Liver (tissue), 9 donors: ENCODE data around the gene TMCO4. TPM values are rescaled to one million over a fixed set of nuclear protein-coding genes. Genes with fewer than 3 reads are reported as not detected.

Source experiments
- DNase-seq: peaks from one replicate; pipeline ENCODE4 v3.0.0-alpha.2; 2017; ENCODE audit warnings: low spot score
- H3K27ac ChIP-seq, 2 donors: one replicate each; pipeline ENCODE4 v1.7.0; 2013; ENCODE audit warnings: inconsistent platforms in 2 of 2, low read length in 2 of 2, control low read depth in 1 of 2, low read depth in 1 of 2, mild to moderate bottlenecking in 1 of 2
- H3K27me3 ChIP-seq, 4 donors: one replicate each; pipeline versions ENCODE4 v1.6.1 to v1.7.0; 2013; ENCODE audit warnings: low read length in 3 of 4, inconsistent platforms in 1 of 4, mild to moderate bottlenecking in 1 of 4, moderate library complexity in 1 of 4; ENCODE audit not compliant: control insufficient read depth in 4 of 4, insufficient read depth in 4 of 4
- H3K36me3 ChIP-seq, 4 donors: one replicate each; pipeline versions ENCODE4 v1.6.1 to v1.7.0; 2013; ENCODE audit warnings: low read length in 3 of 4, mild to moderate bottlenecking in 3 of 4, low read depth in 1 of 4, moderate library complexity in 1 of 4; ENCODE audit not compliant: control insufficient read depth in 4 of 4, insufficient read depth in 3 of 4
- H3K4me1 ChIP-seq, 4 donors: one replicate each; pipeline versions ENCODE4 v1.6.1 to v1.7.0; 2013; ENCODE audit warnings: low read length in 3 of 4, mild to moderate bottlenecking in 3 of 4, moderate library complexity in 1 of 4; ENCODE audit not compliant: control insufficient read depth in 4 of 4, insufficient read depth in 4 of 4
- H3K4me3 ChIP-seq, 3 donors: one replicate each; pipeline versions ENCODE4 v1.6.1 to v1.7.0; 2013; ENCODE audit warnings: low read length in 3 of 3, control low read depth in 1 of 3, low read depth in 1 of 3, mild to moderate bottlenecking in 1 of 3
- H3K9ac ChIP-seq, 2 donors: one replicate each; pipeline ENCODE4 v1.7.0; 2013; ENCODE audit warnings: low read length in 2 of 2, mild to moderate bottlenecking in 2 of 2, moderate library complexity in 2 of 2, control low read depth in 1 of 2, low read depth in 1 of 2
- H3K9me3 ChIP-seq, 4 donors: one replicate each; pipeline versions ENCODE4 v1.6.1 to v1.7.0; 2013; ENCODE audit warnings: low read length in 3 of 4; ENCODE audit not compliant: control insufficient read depth in 4 of 4
- ATF3 ChIP-seq: IDR thresholded peaks from 2 replicates; pipeline ENCODE4 v1.6.1; 2016; ENCODE audit warnings: antibody characterized with exemption
- CTCF ChIP-seq: fragments of 150-350 bp; IDR thresholded peaks from 2 replicates; pipeline ENCODE4 v1.5.1; 2017; ENCODE audit warnings: improper control_type of control experiment, low read depth, low read length; ENCODE audit not compliant: missing input control
- FOXA1 ChIP-seq: IDR thresholded peaks from 2 replicates; pipeline ENCODE4 v1.6.1; 2016; ENCODE audit warnings: antibody characterized with exemption
- FOXA2 ChIP-seq: IDR thresholded peaks from 2 replicates; pipeline ENCODE4 v1.6.1; 2016; ENCODE audit warnings: antibody characterized with exemption
- GABPA ChIP-seq, 2 donors: IDR thresholded peaks in 1 of 2; conservative IDR thresholded peaks in 1 of 2; 2 replicates each; pipeline ENCODE4 v1.6.1; 2016; ENCODE audit warnings: antibody characterized with exemption in 2 of 2, mild to moderate bottlenecking in 1 of 2, moderate library complexity in 1 of 2
- HNF4A ChIP-seq, 2 donors: conservative IDR thresholded peaks; 2 replicates each; pipeline ENCODE4 v1.6.1; 2016; ENCODE audit warnings: antibody characterized with exemption in 2 of 2, mild to moderate bottlenecking in 2 of 2
- HNF4G ChIP-seq: IDR thresholded peaks from 2 replicates; pipeline ENCODE4 v1.6.1; 2016; ENCODE audit warnings: antibody characterized with exemption
- JUND ChIP-seq, 2 donors: IDR thresholded peaks; 2 replicates each; pipeline ENCODE4 v1.6.1; 2016; ENCODE audit warnings: antibody characterized with exemption in 2 of 2
- MAX ChIP-seq: IDR thresholded peaks from 2 replicates; pipeline ENCODE4 v1.6.1; 2016; ENCODE audit warnings: antibody characterized with exemption
- NR2F2 ChIP-seq: IDR thresholded peaks from 2 replicates; pipeline ENCODE4 v1.6.1; 2016; ENCODE audit warnings: antibody characterized with exemption
- RAD21 ChIP-seq, 2 donors: IDR thresholded peaks; 2 replicates each; pipeline ENCODE4 v1.6.1; 2016; ENCODE audit warnings: antibody characterized with exemption in 2 of 2, mild to moderate bottlenecking in 2 of 2
- REST ChIP-seq: IDR thresholded peaks from 2 replicates; pipeline ENCODE4 v1.6.1; 2016; ENCODE audit warnings: antibody characterized with exemption, mild to moderate bottlenecking
- RXRA ChIP-seq, 2 donors: IDR thresholded peaks; 2 replicates each; pipeline ENCODE4 v1.6.1; 2017 to 2018; ENCODE audit warnings: antibody characterized with exemption in 2 of 2, mild to moderate bottlenecking in 1 of 2
- SP1 ChIP-seq: IDR thresholded peaks from 2 replicates; pipeline ENCODE4 v1.6.1; 2018; ENCODE audit warnings: antibody characterized with exemption, mild to moderate bottlenecking
- TAF1 ChIP-seq: conservative IDR thresholded peaks from 2 replicates; pipeline ENCODE4 v1.6.1; 2016; ENCODE audit warnings: antibody characterized with exemption, mild to moderate bottlenecking
- YY1 ChIP-seq: IDR thresholded peaks from 2 replicates; pipeline ENCODE4 v1.6.1; 2016; ENCODE audit warnings: antibody characterized with exemption, mild to moderate bottlenecking
- ZBTB33 ChIP-seq: IDR thresholded peaks from 2 replicates; pipeline ENCODE4 v1.6.1; 2016; ENCODE audit warnings: antibody characterized with exemption
- WGBS: extraction: QIAGEN DNeasy Blood & Tissue Kit; methylation state at CpG from one replicate; pipeline ENCODE4 v1.1.7; 2013; 5-methylcytosine and 5-hydroxymethylcytosine counted together
- polyA plus RNA-seq, 2 donors: library from polyadenylated mRNA; stranded (reverse) in 1 of 2; unstranded in 1 of 2; fragments of 200-250 nt in 1 of 2; fragments of >200 nt in 1 of 2; fragmentation: Nextera tagmentation in 1 of 2; extraction: Ambion mirVana in 1 of 2; gene quantifications; one replicate each; pipeline versions ENCODE4 v1.2.1 to v1.2.3, GENCODE V29; 2013 to 2015
- total RNA-seq, 2 donors: library from RNA; depleted of rRNA; stranded (reverse); fragments of >200 nt; gene quantifications; one replicate each; pipeline ENCODE4 v1.2.3, GENCODE V29; 2014
- donor health status: healthy.
- donor health status: healthy.
- donor health status: healthy.
- donor health status: healthy.
- donor health status: healthy.

The TMCO4 gene
- total and polyA plus RNA-seq, 4 donors = 4.0 to 9.5 (median 6.0) TPM

GRCh38 chr1:19793360-19794046 lies 6.2 kb downstream of the TMCO4 start:
- Histone ChIP-seq H3K27me3 (no peaks in the 10 kb centered on the region), H3K4me1 (peaks cover 0 to 1% (median under 1%) of the 10 kb centered on the region in 4 donors), H3K9me3 (no peaks in the 10 kb centered on the region), H3K9ac (no peak overlapping the region), H3K4me3 (no peak overlapping the region), H3K27ac (no peak overlapping the region), H3K36me3 (peaks cover 5 to 12% (median 11%) of the 10 kb centered on the region in 4 donors)
- WGBS = 89% methylated on average over 6 of the region's 6 CpGs
- no peak for DNase-seq
- no peak for TF ChIP-seq CTCF
- TF ChIP-seq ZBTB33 = no peak
- no peak for TF ChIP-seq REST
- TF ChIP-seq SP1 = no peak
- no peak for TF ChIP-seq ATF3
- no peak for TF ChIP-seq MAX
- TF ChIP-seq TAF1 = no peak
- no peak for TF ChIP-seq HNF4A (conservative IDR thresholded peaks at IDR 0.05)
- no peak for TF ChIP-seq RXRA (IDR thresholded peaks at IDR 0.05)
- TF ChIP-seq HNF4G = no peak
- TF ChIP-seq RAD21 (IDR thresholded peaks at IDR 0.05) = no peak
- no peak for TF ChIP-seq YY1
- TF ChIP-seq FOXA2 = no peak
- no peak for TF ChIP-seq GABPA (IDR thresholded peaks at IDR 0.05 in 1 of 2, conservative IDR thresholded peaks at IDR 0.05 in 1 of 2)
- no peak for TF ChIP-seq NR2F2
- TF ChIP-seq JUND (IDR thresholded peaks at IDR 0.05) = no peak
- no peak for TF ChIP-seq FOXA1
